ENCODE measurements around the gene CDH5.

Gene CDH5

GRCh38 chr16:66403531-66404145 is 37.1 kb downstream of the CDH5 start:
- Histone ChIP-seq H3K36me3 (no peaks in the 10 kb centered on the region), H3K9me3 (no peaks in the 10 kb centered on the region), H3K4me1 (peaks cover 12% of the 10 kb centered on the region), H3K4me3 (ENCODE audit: low read depth, low read length) (no peak overlapping the region), H3K27me3 (no peaks in the 10 kb centered on the region)
- DNase-seq, result no peak
- TF ChIP-seq CTCF (IDR thresholded peaks at IDR 0.05; ENCODE audit: low read depth, low read length), result no peak

- no peak overlapping the region for H3K4me3 ChIP-seq (ENCODE audit: low read depth, low read length)
- no peaks in the 10 kb centered on the region for H3K27me3 ChIP-seq
- no peaks in the 10 kb centered on the region for H3K9me3 ChIP-seq
- peaks cover 10% of the 10 kb centered on the region for H3K4me1 ChIP-seq
- no peak for TF ChIP-seq CTCF (IDR thresholded peaks at IDR 0.05; ENCODE audit: low read depth, low read length)
- DNase-seq, result no peak
- H3K36me3 ChIP-seq, result no peaks in the 10 kb centered on the region
Observed at GRCh38 chr16:66405057-66405783, 38.7 kb downstream of the CDH5 start.

GRCh38 chr16:66406534-66407221 is 40.2 kb downstream of the CDH5 start:
- no peaks in the 10 kb centered on the region for H3K36me3 ChIP-seq
- peaks cover 10% of the 10 kb centered on the region for H3K4me1 ChIP-seq
- no peaks in the 10 kb centered on the region for H3K9me3 ChIP-seq
- DNase-seq, result peak; percentile 85
- H3K4me3 ChIP-seq (ENCODE audit: low read depth, low read length), result peak overlapping the region; percentile 77
- peak; percentile 80 for TF ChIP-seq CTCF (IDR thresholded peaks at IDR 0.05; ENCODE audit: low read depth, low read length)
- H3K27me3 ChIP-seq, result no peaks in the 10 kb centered on the region

GRCh38 chr16:66408163-66409048 is 41.9 kb downstream of the CDH5 start:
- H3K36me3 ChIP-seq, result no peaks in the 10 kb centered on the region
- H3K27me3 ChIP-seq, result no peaks in the 10 kb centered on the region
- H3K4me3 ChIP-seq (ENCODE audit: low read depth, low read length), result peak overlapping the region; percentile 21; the same call in 1 of the 2 replicates
- H3K9me3 ChIP-seq, result no peaks in the 10 kb centered on the region
- H3K4me1 ChIP-seq, result peaks cover 10% of the 10 kb centered on the region
- no peak for TF ChIP-seq CTCF (IDR thresholded peaks at IDR 0.05; ENCODE audit: low read depth, low read length)
- peak; percentile 44 for DNase-seq

- TF ChIP-seq CTCF (IDR thresholded peaks at IDR 0.05; ENCODE audit: low read depth, low read length), result no peak
- DNase-seq, result no peak
- Histone ChIP-seq H3K36me3 (no peaks in the 10 kb centered on the region), H3K4me3 (ENCODE audit: low read depth, low read length) (no peak overlapping the region), H3K27me3 (peaks cover 3% of the 10 kb centered on the region; the same call in 1 of the 2 replicates), H3K4me1 (peaks cover 10% of the 10 kb centered on the region), H3K9me3 (no peaks in the 10 kb centered on the region)
Observed at GRCh38 chr16:66409156-66409555, 42.7 kb downstream of the CDH5 start.

Data from BE2C (cell line).